ENCODE data around the gene PRM1.

GRCh38 chr16:11242658-11243057 lies 38.5 kb downstream of the PRM1 start:
- no peak for TF ChIP-seq CTCF (IDR thresholded peaks at IDR 0.05)
- no peak for TF ChIP-seq POLR2A (IDR thresholded peaks at IDR 0.05)
